Naive thymus-derived CD8-positive, alpha-beta T cell (primary cell): ENCODE results near the gene KIAA0930. TPM values are rescaled to one million over a fixed set of nuclear protein-coding genes. Genes with fewer than 3 reads are reported as not detected.

Experiments
- ATAC-seq, 2 donors: fragments of 150-1000 bp; cut with Tn5 transposase in 1 of 2; sonication (Bioruptor Pico), chemical (Tn5 transposase) in 1 of 2; 1 replicate in 1 of 2; 2 replicates in 1 of 2; pipeline ENCODE4 v1.10.0; 2021; ENCODE audit warnings: mild to moderate bottlenecking in 2 of 2, moderate library complexity in 2 of 2
- POLR2A ChIA-PET: fragments of 350-600 bp; sonication (Branson Sonifier 250); formaldehyde crosslinking; loops from one replicate; lab custom pipeline; 2021; ENCODE audit warnings: antibody characterized with exemption; lab: Charles Lee
- DNase-seq, 10 donors: peaks; one replicate each; pipeline versions ENCODE4 v3.0.0 to v3.0.0-alpha.2; 2020 to 2022
- H3K27ac Mint-ChIP-seq, 10 donors: one replicate each; pipeline ENCODE4 v1.8.0; 2020 to 2022; ENCODE audit warnings: mild to moderate bottlenecking in 10 of 10, mixed read lengths in 10 of 10, moderate library complexity in 4 of 10, inconsistent platforms in 1 of 10
- H3K27me3 Mint-ChIP-seq, 5 donors: one replicate each; pipeline ENCODE4 v1.8.0; 2021 to 2022; ENCODE audit warnings: mixed read lengths in 5 of 5
- H3K36me3 Mint-ChIP-seq, 3 donors: one replicate each; pipeline ENCODE4 v1.8.0; 2020 to 2022; ENCODE audit warnings: mixed read lengths in 3 of 3, mild to moderate bottlenecking in 2 of 3, inconsistent platforms in 1 of 3
- H3K4me1 Mint-ChIP-seq, 4 donors: one replicate each; pipeline ENCODE4 v1.8.0; 2021 to 2022; ENCODE audit warnings: mixed read lengths in 4 of 4
- H3K4me3 Mint-ChIP-seq, 10 donors: one replicate each; pipeline ENCODE4 v1.8.0; 2020 to 2022; ENCODE audit warnings: mild to moderate bottlenecking in 10 of 10, mixed read lengths in 10 of 10, moderate library complexity in 6 of 10, inconsistent platforms in 1 of 10
- H3K9me3 Mint-ChIP-seq, 9 donors: one replicate each; pipeline ENCODE4 v1.8.0; 2020 to 2022; ENCODE audit warnings: mixed read lengths in 9 of 9, mild to moderate bottlenecking in 3 of 9, inconsistent platforms in 1 of 9, moderate library complexity in 1 of 9
- polyA plus RNA-seq, 3 donors: library from polyadenylated mRNA; unstranded; fragments of 300-500 nt; fragmentation: Illumina TruSeq; gene quantifications; one replicate each; pipeline ENCODE4 v1.2.3, GENCODE V29; 2021
- total RNA-seq, 8 experiments: library from RNA in 2 of 8; stranded (reverse) in 2 of 8; gene quantifications; one replicate each; pipeline ENCODE4 v1.2.3 and lab custom pipeline; 2021 to 2026

KIAA0930 gene
- total and polyA plus RNA-seq, 5 experiments from 2014 or later: 0.87 to 29.1 (median 2.9) TPM

GRCh38 chr22:45218976-45219375 is 21.7 kb downstream of the KIAA0930 start:
- Mint-ChIP-seq H3K9me3 (no peaks in the 10 kb centered on the region), H3K4me1 (peaks cover 9 to 48% (median 29%) of the 10 kb centered on the region in 4 donors), H3K27ac (peak overlapping the region in 3 of 10 donors; percentile 24 to 47 (median 47)), H3K27me3 (no peaks in the 10 kb centered on the region), H3K36me3 (no peaks in the 10 kb centered on the region), H3K4me3 (no peak overlapping the region)
- ATAC-seq: no peak
- DNase-seq: no peak
- POLR2A ChIA-PET: no interaction called here

DNA sequence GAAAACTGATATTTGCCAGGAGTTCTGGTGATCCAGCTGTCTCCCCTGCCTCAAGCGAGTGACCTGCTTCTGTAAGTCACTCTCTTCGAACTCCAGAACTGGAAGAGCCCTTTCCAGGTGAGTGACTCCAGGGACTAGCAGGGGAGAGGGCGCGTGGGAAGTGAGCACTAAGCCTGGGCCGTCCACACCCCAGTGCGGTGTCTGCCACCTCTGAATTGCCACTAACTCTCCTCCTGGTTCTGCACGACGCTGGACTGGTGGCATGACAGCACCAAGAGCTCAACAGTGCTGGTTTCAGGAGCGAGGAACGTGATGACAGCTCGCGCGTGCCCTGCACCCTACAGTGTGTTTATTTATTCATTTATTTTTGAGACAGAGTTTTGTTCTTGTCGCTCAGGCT is 22.9 kb downstream of the KIAA0930 start:
- no peak for ATAC-seq
- H3K9me3 Mint-ChIP-seq: no peaks in the 10 kb centered on the region
- peaks cover 8 to 49% (median 20%) of the 10 kb centered on the region in 4 donors for H3K4me1 Mint-ChIP-seq
- H3K27me3 Mint-ChIP-seq: no peaks in the 10 kb centered on the region
- no peak overlapping the region for H3K4me3 Mint-ChIP-seq
- POLR2A ChIA-PET: interaction anchor here (0.7 kb wide), 1 partner anchor 167 kb away, joined by 4 read pairs; no protein-coding TSS in a partner anchor
- H3K36me3 Mint-ChIP-seq: no peaks in the 10 kb centered on the region
- H3K27ac Mint-ChIP-seq: no peak overlapping the region
- no peak for DNase-seq

DNA sequence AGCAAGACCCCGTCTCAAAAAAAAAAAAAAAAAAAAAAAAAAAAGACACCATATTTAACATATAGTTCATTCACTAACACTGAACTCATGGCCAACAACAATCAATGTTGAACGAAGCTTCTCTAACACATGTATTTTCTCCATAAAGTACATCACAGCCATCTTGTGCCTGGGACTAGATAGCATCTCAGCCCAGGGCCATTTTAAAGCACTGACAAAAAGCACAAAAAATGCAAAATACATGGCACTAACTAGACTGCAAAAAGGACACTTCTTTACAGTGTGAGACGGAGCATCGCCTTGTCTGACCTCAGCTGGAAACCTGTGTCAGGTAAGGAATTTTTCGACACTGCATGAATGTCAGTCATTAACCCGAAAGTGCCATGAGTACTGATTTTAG is 23.3 kb downstream of the KIAA0930 start:
- no peak overlapping the region for H3K4me3 Mint-ChIP-seq
- no peak for DNase-seq
- H3K27me3 Mint-ChIP-seq: no peaks in the 10 kb centered on the region
- no peak overlapping the region for H3K27ac Mint-ChIP-seq
- peaks cover 7 to 46% (median 16%) of the 10 kb centered on the region in 4 donors for H3K4me1 Mint-ChIP-seq
- POLR2A ChIA-PET: interaction anchor here (1.0 kb wide), 1 partner anchor 22 kb away, joined by 4 read pairs; no protein-coding TSS in a partner anchor
- no peaks in the 10 kb centered on the region for H3K36me3 Mint-ChIP-seq
- ATAC-seq: no peak
- H3K9me3 Mint-ChIP-seq: no peaks in the 10 kb centered on the region

GRCh38 chr22:45216133-45217003 is 24.3 kb downstream of the KIAA0930 start:
- Mint-ChIP-seq H3K36me3 (no peaks in the 10 kb centered on the region), H3K4me3 (no peak overlapping the region), H3K9me3 (no peaks in the 10 kb centered on the region), H3K27ac (peak overlapping the region in 1 of 10 donors; percentile 2), H3K27me3 (no peaks in the 10 kb centered on the region), H3K4me1 (peaks cover 7 to 42% (median 15%) of the 10 kb centered on the region in 4 donors)
- POLR2A ChIA-PET: interaction anchor here (1.0 kb wide), 1 partner anchor 21 kb away, joined by 4 read pairs; no protein-coding TSS in a partner anchor
- DNase-seq (no peak), ATAC-seq (no peak)

- H3K36me3 Mint-ChIP-seq: peaks cover 0 to 6% (median 2%) of the 10 kb centered on the region in 3 donors
- H3K4me1 Mint-ChIP-seq: peaks cover 4 to 25% (median 12%) of the 10 kb centered on the region in 4 donors
- H3K4me3 Mint-ChIP-seq: no peak overlapping the region
- POLR2A ChIA-PET: interaction anchor here (0.6 kb wide), 1 partner anchor 14 kb away, joined by 3 read pairs; no protein-coding TSS in a partner anchor
- peak overlapping the region in 4 of 10 donors; percentile 34 to 67 (median 46) for H3K27ac Mint-ChIP-seq
- no peaks in the 10 kb centered on the region for H3K9me3 Mint-ChIP-seq
- DNase-seq (no peak), ATAC-seq (no peak)
- no peaks in the 10 kb centered on the region for H3K27me3 Mint-ChIP-seq
Measured at GRCh38 chr22:45212992-45213751, 27.5 kb downstream of the KIAA0930 start.

GRCh38 chr22:45212306-45212709 is 28.4 kb downstream of the KIAA0930 start:
- Mint-ChIP-seq H3K36me3 (peaks cover 0 to 6% (median 2%) of the 10 kb centered on the region in 3 donors), H3K4me3 (no peak overlapping the region), H3K9me3 (no peaks in the 10 kb centered on the region), H3K27ac (no peak overlapping the region), H3K27me3 (no peaks in the 10 kb centered on the region), H3K4me1 (peaks cover 4 to 22% (median 12%) of the 10 kb centered on the region in 4 donors)
- no peak for ATAC-seq
- POLR2A ChIA-PET: interaction anchor here (0.6 kb wide), 1 partner anchor 15 kb away, joined by 3 read pairs; no protein-coding TSS in a partner anchor
- no peak for DNase-seq

DNA sequence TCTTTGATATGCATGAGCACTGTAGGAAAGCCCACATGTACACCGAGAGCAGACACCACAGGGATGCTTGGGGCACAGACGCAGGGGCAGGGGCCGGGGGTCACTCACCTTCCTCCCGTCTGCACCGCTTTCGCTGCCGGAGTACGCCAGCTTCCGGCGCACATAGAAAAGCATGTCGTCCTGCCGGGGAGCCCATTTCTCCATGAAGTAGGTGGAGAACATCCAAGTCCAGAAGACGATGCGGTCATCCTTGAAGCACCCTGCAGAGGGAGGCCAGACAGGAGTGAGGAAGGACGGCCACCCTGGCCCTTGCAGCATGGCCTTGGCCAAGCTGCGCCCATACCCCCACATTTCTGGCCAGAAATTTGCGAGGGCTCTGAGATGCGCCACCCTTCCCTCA is 28.8 kb downstream of the KIAA0930 start:
- Mint-ChIP-seq H3K36me3 (peaks cover 0 to 6% (median 2%) of the 10 kb centered on the region in 3 donors), H3K9me3 (no peaks in the 10 kb centered on the region), H3K4me1 (peaks cover 4 to 21% (median 11%) of the 10 kb centered on the region in 4 donors), H3K27me3 (no peaks in the 10 kb centered on the region), H3K4me3 (no peak overlapping the region), H3K27ac (no peak overlapping the region)
- ATAC-seq: no peak
- POLR2A ChIA-PET: no interaction called here
- no peak for DNase-seq

DNA sequence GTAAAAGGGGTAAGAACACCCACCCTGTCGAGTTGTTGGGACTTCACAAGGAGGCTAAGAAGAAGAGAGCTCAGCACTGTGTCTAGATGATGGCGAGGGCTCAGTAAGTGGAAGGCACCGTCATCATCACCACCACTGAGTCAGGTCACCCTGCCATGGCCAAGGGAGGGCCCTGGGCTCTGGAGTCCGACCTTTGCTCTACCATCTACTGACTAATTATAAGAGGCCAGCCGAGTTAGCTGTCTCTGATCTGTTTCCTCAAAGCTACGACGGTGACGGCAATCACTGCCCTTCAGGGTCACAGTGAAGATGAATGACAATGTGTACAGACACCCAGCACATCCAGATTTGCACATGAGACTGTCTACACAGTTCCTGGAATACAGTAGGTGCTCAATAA is 29.3 kb downstream of the KIAA0930 start:
- Mint-ChIP-seq H3K4me3 (no peak overlapping the region), H3K36me3 (peaks cover 0 to 6% (median 2%) of the 10 kb centered on the region in 3 donors), H3K9me3 (no peaks in the 10 kb centered on the region), H3K27ac (peak overlapping the region in 1 of 10 donors; percentile 53), H3K4me1 (peaks cover 4 to 20% (median 11%) of the 10 kb centered on the region in 4 donors), H3K27me3 (no peaks in the 10 kb centered on the region)
- ATAC-seq: no peak
- DNase-seq: no peak
- POLR2A ChIA-PET: no interaction called here

DNA sequence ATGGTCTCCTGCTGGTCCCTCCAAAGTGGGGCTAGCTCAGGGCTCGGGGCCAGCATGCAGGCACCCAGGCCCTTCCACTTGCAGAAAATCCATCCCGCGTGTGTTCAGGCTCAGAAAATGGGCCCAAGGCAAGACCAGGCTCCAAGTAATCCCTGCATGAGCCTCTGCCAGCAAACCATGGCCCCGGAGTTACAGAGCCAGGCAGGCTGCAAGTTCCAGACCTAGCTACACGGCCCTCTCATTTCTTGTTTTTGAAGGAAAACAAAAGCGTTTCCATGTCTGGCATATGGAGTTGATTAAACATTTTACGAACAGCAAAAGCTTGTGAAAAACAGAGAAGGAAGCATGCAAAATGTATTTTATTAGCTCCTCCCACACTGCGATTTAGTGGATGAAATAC is 29.7 kb downstream of the KIAA0930 start:
- ATAC-seq (no peak), DNase-seq (no peak)
- Mint-ChIP-seq H3K27me3 (no peaks in the 10 kb centered on the region), H3K9me3 (no peaks in the 10 kb centered on the region), H3K27ac (peak overlapping the region in 2 of 10 donors; percentile 34 to 53), H3K36me3 (peaks cover 0 to 10% (median 2%) of the 10 kb centered on the region in 3 donors), H3K4me3 (no peak overlapping the region), H3K4me1 (peaks cover 4 to 20% (median 11%) of the 10 kb centered on the region in 4 donors)
- POLR2A ChIA-PET: no interaction called here

DNA sequence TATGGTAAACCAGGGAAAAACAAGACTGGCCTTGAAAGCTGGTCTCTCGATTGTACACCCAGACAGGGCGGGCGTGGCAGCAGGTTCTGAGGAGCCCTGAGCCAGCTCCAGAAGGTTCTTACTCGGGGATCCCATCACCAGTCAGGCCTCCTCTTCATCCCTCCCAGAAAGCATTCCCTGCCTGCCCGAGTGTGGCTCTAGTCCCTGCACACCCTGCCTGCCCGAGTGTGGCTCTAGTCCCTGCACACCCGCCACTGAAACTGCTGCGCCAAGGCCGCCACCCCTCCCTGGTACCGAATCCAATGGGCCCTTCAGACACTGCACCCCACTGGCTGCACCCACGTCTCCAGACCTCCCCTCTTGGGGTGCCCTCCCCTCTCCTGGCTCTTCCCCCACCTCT is 30.1 kb downstream of the KIAA0930 start:
- peaks cover 4 to 20% (median 9%) of the 10 kb centered on the region in 4 donors for H3K4me1 Mint-ChIP-seq
- H3K9me3 Mint-ChIP-seq: no peaks in the 10 kb centered on the region
- no peaks in the 10 kb centered on the region for H3K27me3 Mint-ChIP-seq
- POLR2A ChIA-PET: no interaction called here
- H3K36me3 Mint-ChIP-seq: peaks cover 0 to 12% (median 5%) of the 10 kb centered on the region in 3 donors
- no peak for DNase-seq
- peak overlapping the region in 1 of 10 donors; percentile 74 for H3K27ac Mint-ChIP-seq
- no peak overlapping the region for H3K4me3 Mint-ChIP-seq
- ATAC-seq: no peak

- DNase-seq (no peak), ATAC-seq (no peak)
- H3K36me3 Mint-ChIP-seq: peaks cover 0 to 12% (median 5%) of the 10 kb centered on the region in 3 donors
- H3K27me3 Mint-ChIP-seq: no peaks in the 10 kb centered on the region
- peak overlapping the region in 3 of 10 donors; percentile 45 to 74 (median 58) for H3K27ac Mint-ChIP-seq
- H3K4me3 Mint-ChIP-seq: no peak overlapping the region
- H3K9me3 Mint-ChIP-seq: no peaks in the 10 kb centered on the region
- POLR2A ChIA-PET: no interaction called here
- peaks cover under 1 to 16% (median 7%) of the 10 kb centered on the region in 4 donors for H3K4me1 Mint-ChIP-seq
Measured at GRCh38 chr22:45210174-45210573, 30.5 kb downstream of the KIAA0930 start.

DNA sequence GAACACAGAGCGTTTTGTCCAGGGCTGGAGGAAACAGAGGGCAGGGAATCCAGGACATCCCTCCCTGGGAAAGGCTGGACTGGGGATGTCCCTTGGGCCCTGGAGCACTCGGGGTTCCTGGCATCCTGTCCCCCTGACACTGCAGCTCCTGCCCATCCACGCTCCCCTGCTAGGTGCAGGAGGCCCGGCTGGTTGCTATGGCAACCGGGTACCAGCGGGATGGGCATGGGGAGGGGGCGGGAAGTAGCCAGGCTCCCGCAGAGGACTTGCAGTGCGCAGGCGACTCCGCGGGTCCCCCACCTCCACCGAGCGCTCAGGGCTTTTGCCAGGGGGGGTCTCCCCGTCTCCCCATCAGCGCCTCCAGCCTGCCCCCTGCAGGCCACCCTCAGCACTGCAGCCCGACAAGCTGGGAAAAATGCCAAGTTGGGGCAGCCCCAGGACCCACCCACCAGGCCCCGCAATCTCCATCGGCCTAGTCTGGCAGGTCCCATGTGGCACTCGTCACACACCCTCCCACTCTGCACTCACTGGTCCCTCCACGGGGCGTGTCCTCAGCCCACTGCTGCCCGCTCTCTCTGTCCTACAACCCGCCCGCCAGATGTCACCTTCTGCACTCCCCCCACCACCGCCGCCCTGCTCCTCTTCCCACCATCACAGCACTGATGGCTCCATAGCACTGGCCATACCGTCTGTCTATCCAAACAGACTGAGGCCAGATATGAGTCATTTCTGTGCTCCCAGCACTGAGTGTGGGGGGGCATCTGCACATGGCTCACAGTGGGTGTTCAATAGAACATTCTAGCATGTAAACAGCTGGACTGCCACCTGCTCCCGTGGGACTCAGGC is 31.5 kb downstream of the KIAA0930 start:
- peak overlapping the region in 4 of 10 donors; percentile 24 to 86 (median 60) for H3K27ac Mint-ChIP-seq
- H3K4me3 Mint-ChIP-seq: no peak overlapping the region
- ATAC-seq (no peak), DNase-seq (peak in 7 of 10 donors; percentile 14 to 53 (median 31))
- POLR2A ChIA-PET: no interaction called here
- H3K4me1 Mint-ChIP-seq: peaks cover 0 to 14% (median 7%) of the 10 kb centered on the region in 4 donors
- H3K9me3 Mint-ChIP-seq: no peaks in the 10 kb centered on the region
- H3K27me3 Mint-ChIP-seq: no peaks in the 10 kb centered on the region
- peaks cover 0 to 18% (median 5%) of the 10 kb centered on the region in 3 donors for H3K36me3 Mint-ChIP-seq
